ENCODE results near the gene LGI2. TPM values are rescaled to one million over a fixed set of nuclear protein-coding genes. Genes with fewer than 3 reads are reported as not detected.
"Not testable (repeated sequence)": the region's sequence is repeated elsewhere in the genome, so short reads cannot be mapped to it uniquely, and the experiment has no call there.

The LGI2 gene
- total and polyA plus RNA-seq, 2 of the 8 experiments (the other 6 are each of a cell fraction or from before 2014, with no cell fraction given) = 2.3 to 4.0 TPM

GRCh38 chr4:25064447-25064846 is 33.7 kb upstream of the LGI2 start:
- H3K23me2 ChIP-seq (ENCODE audit: low read depth, low read length); H2BK15ac ChIP-seq (ENCODE audit: low read length); H2BK12ac ChIP-seq (ENCODE audit: low read depth, low read length); H3K79me1 ChIP-seq (ENCODE audit: low read depth, low read length); POLR2A ChIA-PET (ENCODE audit: partially characterized antibody); H3K27ac ChIP-seq (ENCODE audit: low read depth, low read length); H4K8ac ChIP-seq (ENCODE audit: extremely low read depth, insufficient read depth, low read length); DNase-seq (ENCODE audit: low read depth in 1 of 2, low spot score in 2 of 2); H3K27me3 ChIP-seq (replicated peaks in 1 of 4; ENCODE audit: control insufficient read depth in 3 of 4, extremely low read depth in 1 of 4, insufficient read depth in 3 of 4, low read length in 3 of 4); H3K23ac ChIP-seq (ENCODE audit: insufficient read length); H3K56ac ChIP-seq (replicated peaks; ENCODE audit: insufficient read length, low read depth, low read length); H2BK120ac ChIP-seq (replicated peaks; ENCODE audit: low read depth, low read length); H2AK5ac ChIP-seq (ENCODE audit: low read depth, low read length); FAIRE-seq; H4K20me1 ChIP-seq (replicated peaks in 1 of 2; ENCODE audit: control insufficient read depth in 1 of 2, insufficient read depth in 2 of 2, low read length in 2 of 2); H3K36me3 ChIP-seq (ENCODE audit: control insufficient read depth in 2 of 4, insufficient read depth in 4 of 4, low read length in 3 of 4); H3K4me2 ChIP-seq (ENCODE audit: insufficient read depth in 1 of 2, low read depth in 2 of 2, low read length in 2 of 2); H3K14ac ChIP-seq (ENCODE audit: insufficient read length); H3K4me3 ChIP-seq (ENCODE audit: extremely low read depth in 1 of 4, insufficient read depth in 2 of 4, low read depth in 3 of 4, low read length in 4 of 4); H3K18ac ChIP-seq (ENCODE audit: extremely low read depth, low read length); H4K5ac ChIP-seq (ENCODE audit: insufficient read length, low read depth, low read length); H2AFZ ChIP-seq (ENCODE audit: low read length); H4K91ac ChIP-seq (replicated peaks; ENCODE audit: insufficient read length, low read length); H3K79me2 ChIP-seq (ENCODE audit: control insufficient read depth in 1 of 2, insufficient read depth in 2 of 2, low read length in 2 of 2); H2BK20ac ChIP-seq (ENCODE audit: low read length); H3K4ac ChIP-seq (replicated peaks; ENCODE audit: insufficient read length, low read depth, low read length); H2BK5ac ChIP-seq (ENCODE audit: low read depth, low read length); H3K9ac ChIP-seq (replicated peaks in 1 of 4; ENCODE audit: extremely low read depth in 1 of 4, low read depth in 3 of 4, low read length in 3 of 4); H3K9me3 ChIP-seq (ENCODE audit: insufficient read depth in 2 of 2, low read depth in 1 of 2, low read length in 1 of 2): not testable (repeated sequence)
- H3K4me1 ChIP-seq (replicated peaks in 1 of 4; ENCODE audit: control insufficient read depth in 3 of 4, insufficient read depth in 4 of 4, low read length in 3 of 4) = peaks cover 0 to 15% (median 9%) of the 10 kb centered on the region in 4 experiments
- CTCF ChIA-PET (ENCODE audit: partially characterized antibody) = interaction anchor here (0.8 to 4.9 kb wide), 2 partner anchors 19 to 80 kb away, joined by 3 to 24 read pairs; no protein-coding TSS in a partner anchor
- WGBS, 2 experiments (ENCODE audit: extremely low coverage in 1 of 2, insufficient coverage in 1 of 2, insufficient read length in 1 of 2, insufficient replicate concordance in 2 of 2, low coverage in 1 of 2, low lambda C conversion rate in 2 of 2, missing lambda C conversion rate in 1 of 2) = 100% methylated on average over 1 of the region's 1 CpG; no CpG with 5 or more reads in 1 of the 2 experiments

All from H1 (cell line).